Endothelial cell of umbilical vein (primary cell): ENCODE measurements around the gene RILPL2. TPM values are rescaled to one million over a fixed set of nuclear protein-coding genes. Genes with fewer than 3 reads are reported as not detected.

ENCODE experiments used
- BruUV-seq: library from RNA; stranded (reverse); fragments of 400-500 nt; replicated peaks from 2 replicates; lab custom pipeline; 2021; lab: Mats Ljungman, UMichigan
- CTCF ChIA-PET: fragments of 300-600, 350-600 bp; sonication (Branson Sonifier 250); formaldehyde crosslinking; loops from one replicate; lab custom pipeline; 2021; ENCODE audit warnings: antibody characterized with exemption, inconsistent platforms; lab: Charles Lee
- POLR2A ChIA-PET: fragments of 300-600, 350-600 bp; sonication (Branson Sonifier 250); formaldehyde crosslinking; loops from one replicate; lab custom pipeline; 2021; ENCODE audit warnings: antibody characterized with exemption, inconsistent platforms; lab: Charles Lee
- DNase-seq: peaks from one replicate; pipeline ENCODE4 v3.0.0-alpha.2; 2011; ENCODE audit warnings: low read depth, low spot score
- FAIRE-seq: peaks from 2 replicates; lab custom pipeline; 2011; peaks lifted over from hg19 to GRCh38; lab: Jason Lieb, UNC
- H2AFZ ChIP-seq: 2 replicates; pipeline ENCODE4 v1.6.0; 2012; ENCODE audit warnings: low read depth, low read length, control low read depth, inconsistent platforms
- H3K27ac ChIP-seq: 2 replicates; pipeline ENCODE4 v1.5.1; 2011; ENCODE audit warnings: low read depth, mild to moderate bottlenecking, control low read depth, low read length, moderate library complexity; ENCODE audit not compliant: insufficient read depth
- H3K27me3 ChIP-seq, 2 experiments: 2 replicates each; pipeline versions ENCODE4 v1.6.0 to v1.6.1; 2011; ENCODE audit warnings: low read length in 2 of 2, mixed read lengths in 1 of 2; ENCODE audit not compliant: control insufficient read depth in 2 of 2, insufficient read depth in 2 of 2
- H3K36me3 ChIP-seq, 2 experiments: 2 replicates in 1 of 2; 3 replicates in 1 of 2; pipeline ENCODE4 v1.5.1; 2011; ENCODE audit warnings: low read length in 2 of 2, mild to moderate bottlenecking in 1 of 2, moderate library complexity in 1 of 2; ENCODE audit not compliant: control insufficient read depth in 2 of 2, insufficient read depth in 2 of 2; ENCODE audit errors: extremely low read depth in 1 of 2
- H3K4me1 ChIP-seq: 3 replicates; pipeline ENCODE4 v1.5.1; 2011; ENCODE audit warnings: mild to moderate bottlenecking, low read length; ENCODE audit not compliant: control insufficient read depth, insufficient read depth; ENCODE audit errors: extremely low read depth
- H3K4me2 ChIP-seq: 2 replicates; pipeline ENCODE4 v1.6.1; 2011; ENCODE audit warnings: low read length, control low read depth, mixed read lengths; ENCODE audit not compliant: insufficient read depth
- H3K4me3 ChIP-seq, 3 experiments: fragments of 200-600 bp in 1 of 3; sonication (generic), shearing (Covaris generic) in 1 of 3; replicated peaks in 1 of 3; 2 replicates each; pipeline ENCODE4 v1.5.1; 2011 to 2016; ENCODE audit warnings: control low read depth in 3 of 3, low read length in 3 of 3, mild to moderate bottlenecking in 2 of 3, inconsistent platforms in 1 of 3, low read depth in 1 of 3, moderate library complexity in 1 of 3; ENCODE audit not compliant: insufficient read depth in 1 of 3
- H3K79me2 ChIP-seq: 2 replicates; pipeline ENCODE4 v1.6.0; 2012; ENCODE audit warnings: low read length, inconsistent platforms; ENCODE audit not compliant: control insufficient read depth, insufficient read depth
- H3K9ac ChIP-seq: replicated peaks from 2 replicates; pipeline ENCODE3; 2011; ENCODE audit warnings: low read length, control low read depth; ENCODE audit not compliant: insufficient read depth; ENCODE audit errors: extremely low read depth
- H3K9me1 ChIP-seq: replicated peaks from 3 replicates; pipeline ENCODE4 v1.6.0; 2011; ENCODE audit warnings: mild to moderate bottlenecking, low read length; ENCODE audit not compliant: control insufficient read depth, insufficient read depth; ENCODE audit errors: extremely low read depth
- H3K9me3 ChIP-seq: replicated peaks from 2 replicates; pipeline ENCODE4 v1.5.1; 2012; ENCODE audit warnings: low read length, inconsistent platforms; ENCODE audit not compliant: control insufficient read depth, insufficient read depth
- H4K20me1 ChIP-seq: replicated peaks from 2 replicates; pipeline ENCODE3; 2011; ENCODE audit warnings: mild to moderate bottlenecking, low read length; ENCODE audit not compliant: control insufficient read depth, insufficient read depth; ENCODE audit errors: extremely low read depth
- EZH2 ChIP-seq: IDR thresholded peaks from 2 replicates; pipeline ENCODE4 v1.6.1; 2012; ENCODE audit warnings: borderline replicate concordance, low read depth, mild to moderate bottlenecking, moderate library complexity, low read length, inconsistent platforms; ENCODE audit not compliant: severe bottlenecking
- FOS ChIP-seq: IDR thresholded peaks from 2 replicates; pipeline ENCODE4 v1.6.1; 2011; ENCODE audit warnings: mild to moderate bottlenecking, low read length, moderate library complexity, borderline replicate concordance; ENCODE audit not compliant: insufficient read depth
- GATA2 ChIP-seq: IDR thresholded peaks from 2 replicates; pipeline ENCODE4 v1.7.0; 2011; ENCODE audit warnings: low read depth, mild to moderate bottlenecking, moderate library complexity, mixed read lengths, low read length; ENCODE audit not compliant: insufficient read length, insufficient read depth
- JUN ChIP-seq: IDR thresholded peaks from 2 replicates; pipeline ENCODE4 v1.6.1; 2011; ENCODE audit warnings: borderline replicate concordance, low read depth; ENCODE audit not compliant: insufficient read length, insufficient read depth
- MYC ChIP-seq: IDR thresholded peaks from one replicate; pipeline ENCODE4 v1.6.1; 2011; ENCODE audit warnings: mild to moderate bottlenecking, low read depth, low read length
- POLR2A ChIP-seq: IDR thresholded peaks from 2 replicates; pipeline ENCODE4 v1.6.1; 2012; ENCODE audit warnings: low read depth, mild to moderate bottlenecking, control low read depth, low read length
- POLR2AphosphoS5 ChIP-seq: IDR thresholded peaks from 2 replicates; pipeline ENCODE4 v1.6.1; 2012; ENCODE audit warnings: low read depth, mild to moderate bottlenecking, control low read depth, low read length, moderate library complexity; ENCODE audit not compliant: insufficient read depth
- dilution Hi-C: fragments of 300-500 bp; cut with MboI; formaldehyde crosslinking; loops from one replicate; pipeline ENCODE4 v1.15.0; 2019; ENCODE audit warnings: low sequenced_read_pairs; ENCODE audit not compliant: extremely low pct_ligation_motif_present
- intact Hi-C: fragments of 100-400 bp; cut with micrococcal nuclease; formaldehyde crosslinking; loops from one replicate; pipeline ENCODE4 v1.10.0; 2022
- polyA plus RNA-seq, 4 experiments: library from polyadenylated mRNA; depleted of rRNA in 3 of 4; stranded (reverse) in 3 of 4; unstranded in 1 of 4; fragments of >200 nt; gene quantifications; 2 replicates each; pipeline versions ENCODE4 v1.2.1 to v1.2.3, GENCODE V29; 2011 to 2012; ENCODE audit warnings: missing spikeins in 1 of 4
- total RNA-seq: library from RNA; stranded (reverse); gene quantifications from 2 replicates; pipeline ENCODE4 v1.2.3, GENCODE V29; 2021
- TF ChIP-seq, protein P1 (sequence below), 2 donors: IDR thresholded peaks; 1 replicate in 1 of 2; 2 replicates in 1 of 2; pipeline ENCODE4 v1.5.1; 2011; ENCODE audit warnings: low read length in 2 of 2, mild to moderate bottlenecking in 2 of 2, moderate library complexity in 2 of 2, control low read depth in 1 of 2, inconsistent platforms in 1 of 2, low read depth in 1 of 2; ENCODE audit not compliant: insufficient read depth in 1 of 2; ENCODE audit errors: extremely low read depth in 1 of 2
- TF ChIP-seq, protein P2 (sequence below): IDR thresholded peaks from 2 replicates; pipeline ENCODE4 v1.6.1; 2011; ENCODE audit not compliant: insufficient read depth, insufficient read length

Gene RILPL2
- total and polyA plus RNA-seq, 2 donors (not counting 3 experiments of a cell fraction or from before 2014, with no cell fraction given), result 3.3 to 4.6 TPM

- Histone ChIP-seq H3K9ac (no peak overlapping the region), H3K27me3 (no peaks in the 10 kb centered on the region), H3K4me1 (peaks cover 11% of the 10 kb centered on the region), H2AFZ (no peak overlapping the region), H3K79me2 (peaks cover 61% of the 10 kb centered on the region), H3K4me2 (no peak overlapping the region), H4K20me1 (no peaks in the 10 kb centered on the region), H3K4me3 (no peak overlapping the region), H3K9me3 (no peaks in the 10 kb centered on the region), H3K36me3 (peaks cover 28 to 40% of the 10 kb centered on the region in 2 experiments), H3K27ac (no peak overlapping the region), H3K9me1 (no peaks in the 10 kb centered on the region)
- DNase-seq, result no peak
- dilution Hi-C loops (no loop called here), intact Hi-C loops (no loop called here)
- BruUV-seq, result no TSS peak
- no peak for TF ChIP-seq POLR2AphosphoS5
- no peak for TF ChIP-seq FOS
- no peak for TF ChIP-seq POLR2A
- TF ChIP-seq, protein P1, sequence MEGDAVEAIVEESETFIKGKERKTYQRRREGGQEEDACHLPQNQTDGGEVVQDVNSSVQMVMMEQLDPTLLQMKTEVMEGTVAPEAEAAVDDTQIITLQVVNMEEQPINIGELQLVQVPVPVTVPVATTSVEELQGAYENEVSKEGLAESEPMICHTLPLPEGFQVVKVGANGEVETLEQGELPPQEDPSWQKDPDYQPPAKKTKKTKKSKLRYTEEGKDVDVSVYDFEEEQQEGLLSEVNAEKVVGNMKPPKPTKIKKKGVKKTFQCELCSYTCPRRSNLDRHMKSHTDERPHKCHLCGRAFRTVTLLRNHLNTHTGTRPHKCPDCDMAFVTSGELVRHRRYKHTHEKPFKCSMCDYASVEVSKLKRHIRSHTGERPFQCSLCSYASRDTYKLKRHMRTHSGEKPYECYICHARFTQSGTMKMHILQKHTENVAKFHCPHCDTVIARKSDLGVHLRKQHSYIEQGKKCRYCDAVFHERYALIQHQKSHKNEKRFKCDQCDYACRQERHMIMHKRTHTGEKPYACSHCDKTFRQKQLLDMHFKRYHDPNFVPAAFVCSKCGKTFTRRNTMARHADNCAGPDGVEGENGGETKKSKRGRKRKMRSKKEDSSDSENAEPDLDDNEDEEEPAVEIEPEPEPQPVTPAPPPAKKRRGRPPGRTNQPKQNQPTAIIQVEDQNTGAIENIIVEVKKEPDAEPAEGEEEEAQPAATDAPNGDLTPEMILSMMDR (IDR thresholded peaks at IDR 0.05; ENCODE audit: extremely low read depth in 1 of 2, insufficient read depth in 1 of 2, low read depth in 1 of 2, low read length in 2 of 2), result no peak
- TF ChIP-seq, protein P2, sequence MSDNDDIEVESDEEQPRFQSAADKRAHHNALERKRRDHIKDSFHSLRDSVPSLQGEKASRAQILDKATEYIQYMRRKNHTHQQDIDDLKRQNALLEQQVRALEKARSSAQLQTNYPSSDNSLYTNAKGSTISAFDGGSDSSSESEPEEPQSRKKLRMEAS, result no peak
- no peak for TF ChIP-seq JUN
- no peak for TF ChIP-seq GATA2
- TF ChIP-seq MYC, result no peak
- no peak for TF ChIP-seq EZH2
- ChIA-PET CTCF (no interaction called here), POLR2A (no interaction called here)
- no peak for FAIRE-seq
These were observed 34.5 kb downstream of the RILPL2 start for GRCh38 chr12:123401753-123402683.
